Dermis blood vessel endothelial cell (primary cell): ENCODE measurements around the gene ZNF532. TPM values are rescaled to one million over a fixed set of nuclear protein-coding genes. Genes with fewer than 3 reads are reported as not detected.
"Not testable (repeated sequence)": the region's sequence is repeated elsewhere in the genome, so short reads cannot be mapped to it uniquely, and the experiment has no call there.

Source experiments
- DNase-seq: peaks from one replicate; pipeline ENCODE4 v3.0.0; 2010
- total RNA-seq: library from RNA; depleted of rRNA; stranded (reverse); fragments of >200 nt; gene quantifications from 2 replicates; pipeline ENCODE4 v1.2.3, GENCODE V29; 2014

Gene ZNF532
- total RNA-seq, 1 donor from 2014 or later, result 57.2 TPM

GRCh38 chr18:59011289-59011688 lies 146.6 kb downstream of the ZNF532 start:
- DNase-seq, result no peak

DNA sequence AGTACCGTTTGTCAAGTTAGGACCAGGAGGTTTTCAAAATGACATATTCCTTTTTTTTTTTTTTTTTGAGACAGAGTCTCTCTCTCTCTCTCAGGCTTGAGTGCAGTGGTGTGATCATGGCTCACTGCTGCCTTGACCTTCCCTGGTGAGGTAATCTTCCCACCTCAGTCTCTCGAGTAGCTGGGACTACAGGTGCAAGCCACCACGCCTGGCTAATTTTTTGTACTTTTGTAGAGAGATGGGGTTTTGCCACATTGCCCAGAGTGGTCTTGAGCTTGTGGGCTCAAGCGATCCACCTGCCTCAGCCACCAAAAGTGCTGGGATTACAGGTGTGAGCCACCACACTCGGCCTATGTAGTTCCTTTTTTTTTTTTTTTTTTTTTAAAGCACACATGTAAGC lies 147.1 kb downstream of the ZNF532 start:
- no peak for DNase-seq

DNA sequence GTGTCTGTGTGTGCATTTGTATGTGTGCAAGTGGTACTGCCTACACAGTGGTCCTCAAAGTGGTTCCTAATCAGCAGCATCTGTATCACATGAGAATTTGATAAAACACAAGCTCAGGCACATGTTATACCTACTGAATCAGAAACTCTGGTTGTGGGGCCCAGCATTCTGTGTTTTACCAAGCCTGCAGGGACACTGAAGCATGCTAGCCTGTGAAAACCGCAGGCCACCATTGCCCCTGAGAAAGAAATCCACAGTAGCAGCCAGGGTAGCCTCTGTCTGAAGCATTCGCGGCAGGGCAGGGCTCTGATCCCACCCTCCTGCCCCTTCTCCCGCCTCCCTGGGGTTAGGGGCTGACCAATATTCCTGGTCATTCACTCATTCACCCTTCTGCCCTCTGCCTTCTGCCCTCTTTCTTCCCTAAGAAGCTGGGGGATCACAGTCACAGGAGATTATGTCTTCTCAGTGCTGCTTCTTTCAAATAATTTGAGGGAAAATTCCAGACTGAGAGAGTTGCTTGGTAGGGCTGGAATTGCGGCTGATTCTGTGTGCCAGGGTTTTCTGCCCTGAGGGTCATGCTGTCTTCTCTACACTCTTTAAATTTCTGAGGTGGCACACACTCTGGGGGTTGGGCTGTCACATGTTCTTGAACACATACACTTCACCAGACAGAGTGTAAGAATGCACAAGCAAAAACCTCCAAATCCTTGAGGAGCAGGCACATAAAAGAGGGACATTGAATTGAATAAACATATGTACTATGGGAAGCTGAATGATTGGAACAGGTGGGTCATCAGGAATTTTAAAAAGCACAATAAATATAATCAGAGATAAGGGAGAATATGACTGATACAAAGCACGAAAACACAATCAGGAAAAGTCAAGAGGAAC lies 148.4 kb downstream of the ZNF532 start:
- DNase-seq, result no peak

GRCh38 chr18:59013744-59014143 lies 149.1 kb downstream of the ZNF532 start:
- DNase-seq, result no peak

- no peak for DNase-seq
Observed at GRCh38 chr18:59015531-59016152, 151.0 kb downstream of the ZNF532 start.

- no peak for DNase-seq
Observed at GRCh38 chr18:59021500-59021899, 156.8 kb downstream of the ZNF532 start.

GRCh38 chr18:59022167-59022945 lies 157.7 kb downstream of the ZNF532 start:
- DNase-seq, result no peak

- DNase-seq, result peak; percentile 21
Observed at GRCh38 chr18:59024829-59025228, 160.2 kb downstream of the ZNF532 start.

GRCh38 chr18:59025532-59025931 lies 160.9 kb downstream of the ZNF532 start:
- DNase-seq, result not testable (repeated sequence)

DNA sequence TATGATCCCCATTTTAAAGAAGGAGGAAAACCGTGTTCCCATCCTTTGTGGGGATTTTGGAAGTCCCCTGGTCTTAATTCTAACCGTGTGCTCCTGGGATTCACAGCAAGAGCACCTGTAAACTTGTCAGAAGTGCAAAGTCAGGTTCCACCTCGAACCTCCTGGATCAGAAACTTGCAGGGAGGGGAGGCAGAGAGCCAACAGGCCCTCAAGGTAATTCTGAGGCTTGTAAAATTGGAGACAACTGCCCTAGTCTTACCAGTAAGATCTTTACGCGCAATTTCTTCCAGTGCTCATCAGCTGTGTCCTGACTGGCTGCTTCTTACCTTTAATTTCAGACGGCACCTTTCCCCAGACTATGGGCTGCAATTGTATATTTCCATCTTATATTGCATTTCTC lies 161.7 kb downstream of the ZNF532 start:
- DNase-seq, result no peak

- no peak for DNase-seq
Observed at GRCh38 chr18:59026831-59027410, 162.2 kb downstream of the ZNF532 start.

DNA sequence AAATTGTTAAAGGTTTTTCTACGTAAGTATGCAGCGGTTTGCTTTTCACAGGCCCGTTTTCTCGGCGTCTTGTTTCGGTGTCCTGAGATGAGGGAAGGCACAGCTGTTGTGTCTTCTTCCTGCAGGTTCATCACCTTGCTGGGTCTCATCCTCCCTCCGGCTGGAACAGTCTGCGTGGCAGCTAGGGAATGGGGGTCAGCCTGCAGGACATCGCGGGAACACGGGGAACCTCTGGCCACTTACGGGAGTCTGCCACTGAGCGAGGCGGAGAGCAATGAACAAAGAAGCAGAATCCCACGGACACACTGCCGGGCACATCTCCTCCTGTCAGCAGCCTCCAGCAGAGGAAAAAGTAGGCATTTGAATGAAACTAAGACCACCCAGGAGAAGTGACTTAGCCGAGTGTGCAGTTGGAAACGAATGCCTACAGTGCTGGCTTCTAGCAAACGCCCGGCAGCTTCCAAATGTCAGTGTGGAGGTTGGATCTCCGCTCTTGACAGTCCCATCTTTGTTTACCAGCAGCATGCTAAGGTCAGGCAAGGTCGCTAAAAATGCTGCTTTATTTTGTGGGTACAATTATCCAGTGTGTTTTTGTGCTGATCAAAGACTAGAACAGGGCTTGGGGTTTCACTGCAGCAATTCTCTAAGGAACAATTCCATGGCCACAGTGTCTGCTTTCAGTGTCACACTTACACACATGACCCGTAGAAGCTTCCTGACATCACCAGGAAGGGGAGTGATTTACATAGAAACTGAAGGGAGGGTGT lies 165.2 kb downstream of the ZNF532 start:
- DNase-seq, result no peak

GRCh38 chr18:59032308-59032707 lies 167.6 kb downstream of the ZNF532 start:
- DNase-seq, result no peak

DNA sequence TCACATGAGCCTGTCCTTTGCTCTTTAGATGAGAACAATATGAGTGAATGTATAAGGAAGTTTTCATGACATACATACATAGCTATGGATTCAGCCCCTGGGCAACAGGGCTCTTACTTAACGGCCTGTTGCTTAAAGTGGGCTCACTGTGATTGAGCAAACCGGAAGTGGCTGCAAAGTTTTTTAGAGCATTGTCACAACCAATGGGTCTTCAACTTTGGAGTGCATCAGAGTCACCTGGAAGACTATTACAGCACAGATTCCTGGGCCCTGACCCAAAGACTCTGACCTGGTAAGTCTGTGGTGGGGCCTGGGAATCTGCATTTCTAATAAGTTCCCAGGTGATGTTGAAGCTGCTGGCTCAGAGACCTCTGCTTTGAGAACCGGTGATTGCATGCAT lies 168.7 kb downstream of the ZNF532 start:
- no peak for DNase-seq

- no peak for DNase-seq
Observed at GRCh38 chr18:59033974-59034373, 169.3 kb downstream of the ZNF532 start.

DNA sequence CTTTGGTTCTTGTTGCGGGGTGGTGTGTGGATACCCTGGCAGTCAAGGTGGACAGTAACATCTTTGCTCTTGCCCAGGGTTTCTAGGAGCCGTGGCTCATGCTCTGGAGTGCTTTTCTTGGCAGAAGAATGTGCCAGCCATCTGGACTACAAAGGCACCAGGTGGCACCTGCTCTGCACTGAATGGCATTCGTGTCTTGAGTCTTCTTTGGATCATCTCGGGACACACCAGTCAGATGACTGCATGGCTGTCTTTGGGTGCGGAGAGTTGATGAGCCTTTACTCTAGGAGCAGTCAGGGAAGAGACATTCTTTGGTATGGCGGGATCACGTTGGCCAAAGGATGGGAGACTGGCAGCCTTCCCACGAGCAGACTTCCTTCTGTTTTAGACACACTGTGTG lies 170.9 kb downstream of the ZNF532 start:
- no peak for DNase-seq

Other genes with a start within 250 kb of the ZNF532 start
- 0.09 and 0.17 TPM in 2 replicates for gene ALPK2, start 235.8 kb upstream of the ZNF532 start, total RNA-seq
- gene MALT1, start 193.4 kb upstream of the ZNF532 start, total RNA-seq, result 34.5 and 37.1 TPM in 2 replicates